ENCODE measurements around the gene DCAF4.

DCAF4 gene

GRCh38 chr14:72888192-72888591 is 38.1 kb upstream of the DCAF4 start:
- in situ Hi-C loops (cut with HindIII; ENCODE audit: low sequenced_read_pairs), result no loop called here
- no peak for DNase-seq (ENCODE audit: low read depth)
- no peak overlapping the region for H3K4me3 ChIP-seq (ENCODE audit: low read depth, low read length)
- TF ChIP-seq CTCF (IDR thresholded peaks at IDR 0.05; ENCODE audit: low read depth, low read length, missing control alignments), result no peak

- no peak for DNase-seq (ENCODE audit: low read depth)
- in situ Hi-C loops (cut with HindIII; ENCODE audit: low sequenced_read_pairs), result no loop called here
- H3K4me3 ChIP-seq (ENCODE audit: low read depth, low read length), result no peak overlapping the region
- TF ChIP-seq CTCF (IDR thresholded peaks at IDR 0.05; ENCODE audit: low read depth, low read length, missing control alignments), result no peak
Observed at GRCh38 chr14:72888636-72889201, 37.5 kb upstream of the DCAF4 start.

- in situ Hi-C loops (cut with HindIII; ENCODE audit: low sequenced_read_pairs), result no loop called here
- H3K4me3 ChIP-seq (ENCODE audit: low read depth, low read length), result no peak overlapping the region
- no peak for DNase-seq (ENCODE audit: low read depth)
- TF ChIP-seq CTCF (IDR thresholded peaks at IDR 0.05; ENCODE audit: low read depth, low read length, missing control alignments), result no peak
Observed at GRCh38 chr14:72889366-72889765, 36.9 kb upstream of the DCAF4 start.

GRCh38 chr14:72891666-72892102 is 34.6 kb upstream of the DCAF4 start:
- peak overlapping the region; percentile 88 for H3K4me3 ChIP-seq (ENCODE audit: low read depth, low read length)
- in situ Hi-C loops (cut with HindIII; ENCODE audit: low sequenced_read_pairs), result no loop called here
- DNase-seq (ENCODE audit: low read depth), result no peak
- TF ChIP-seq CTCF (IDR thresholded peaks at IDR 0.05; ENCODE audit: low read depth, low read length, missing control alignments), result no peak

GRCh38 chr14:72892103-72892878 is 34.0 kb upstream of the DCAF4 start:
- in situ Hi-C loops (cut with HindIII; ENCODE audit: low sequenced_read_pairs), result no loop called here
- peak overlapping the region; percentile 88 for H3K4me3 ChIP-seq (ENCODE audit: low read depth, low read length)
- no peak for DNase-seq (ENCODE audit: low read depth)
- TF ChIP-seq CTCF (IDR thresholded peaks at IDR 0.05; ENCODE audit: low read depth, low read length, missing control alignments), result peak; percentile 16

- H3K4me3 ChIP-seq (ENCODE audit: low read depth, low read length), result peak overlapping the region; percentile 88
- no peak for DNase-seq (ENCODE audit: low read depth)
- in situ Hi-C loops (cut with HindIII; ENCODE audit: low sequenced_read_pairs), result no loop called here
- TF ChIP-seq CTCF (IDR thresholded peaks at IDR 0.05; ENCODE audit: low read depth, low read length, missing control alignments), result no peak
Observed at GRCh38 chr14:72892879-72893635, 33.2 kb upstream of the DCAF4 start.

All from astrocyte of the cerebellum (primary cell).